MM.1S (cell line): ENCODE data around the gene FASTKD3.

ENCODE experiments used
- DNase-seq: peaks from one replicate; pipeline ENCODE4 v3.0.0-alpha.2; 2015
- H2AFZ ChIP-seq: fragments of 300-600 bp; sonication (generic); 2 replicates; pipeline ENCODE4 v1.6.0; 2016; ENCODE audit warnings: antibody characterized with exemption, low read length
- H3F3A ChIP-seq: fragments of 300-600 bp; sonication (generic); 2 replicates; pipeline ENCODE4 v1.6.1; 2016; ENCODE audit warnings: mild to moderate bottlenecking, antibody characterized with exemption, low read length, moderate library complexity, mixed read lengths; ENCODE audit not compliant: insufficient read depth
- H3K27ac ChIP-seq: fragments of 300-600 bp; sonication (generic); 2 replicates; pipeline ENCODE4 v1.5.1; 2016; ENCODE audit warnings: mild to moderate bottlenecking, low read length
- H3K27me3 ChIP-seq: fragments of 300-600 bp; sonication (generic); replicated peaks from 2 replicates; pipeline ENCODE4 v1.6.0; 2016; ENCODE audit warnings: low read length; ENCODE audit not compliant: insufficient read depth
- H3K36me3 ChIP-seq: fragments of 300-600 bp; sonication (generic); replicated peaks from 2 replicates; pipeline ENCODE4 v1.6.1; 2016; ENCODE audit warnings: mild to moderate bottlenecking, low read length, mixed read lengths; ENCODE audit not compliant: insufficient read depth
- H3K4me1 ChIP-seq: fragments of 300-600 bp; sonication (generic); 2 replicates; pipeline ENCODE4 v1.6.1; 2016; ENCODE audit warnings: low read length, mixed read lengths
- H3K4me2 ChIP-seq: fragments of 300-600 bp; sonication (generic); 2 replicates; pipeline ENCODE4 v1.6.0; 2016; ENCODE audit warnings: low read depth, low read length
- H3K4me3 ChIP-seq: fragments of 300-600 bp; sonication (generic); 2 replicates; pipeline ENCODE4 v1.5.1; 2016; ENCODE audit warnings: low read length, mixed read lengths
- H3K79me2 ChIP-seq: fragments of 300-600 bp; sonication (generic); 2 replicates; pipeline ENCODE4 v1.6.1; 2016; ENCODE audit warnings: mixed run types, low read length, mixed read lengths
- H3K9ac ChIP-seq: fragments of 300-600 bp; sonication (generic); 2 replicates; pipeline ENCODE4 v1.6.1; 2016; ENCODE audit warnings: low read length, mixed read lengths
- H3K9me2 ChIP-seq: fragments of 300-600 bp; sonication (generic); replicated peaks from 2 replicates; pipeline ENCODE4 v1.6.1; 2016; ENCODE audit warnings: mild to moderate bottlenecking, low read length, mixed read lengths; ENCODE audit not compliant: insufficient read depth
- H3K9me3 ChIP-seq: fragments of 300-600 bp; sonication (generic); replicated peaks from 2 replicates; pipeline ENCODE4 v1.6.1; 2016; ENCODE audit warnings: mild to moderate bottlenecking, low read length, mixed read lengths; ENCODE audit not compliant: insufficient read depth
- H4K20me1 ChIP-seq: fragments of 300-600 bp; sonication (generic); 2 replicates; pipeline ENCODE4 v1.6.1; 2016; ENCODE audit warnings: mild to moderate bottlenecking, low read length, moderate library complexity, mixed read lengths; ENCODE audit not compliant: insufficient read depth
- EZH2 ChIP-seq: fragments of 300-600 bp; sonication (generic); optimal IDR thresholded peaks from 2 replicates; pipeline ENCODE3; 2017; ENCODE audit warnings: low read depth, mild to moderate bottlenecking, antibody characterized with exemption, low read length, mixed read lengths
- EZH2phosphoT487 ChIP-seq: fragments of 300-600 bp; sonication (generic); IDR thresholded peaks from 2 replicates; pipeline ENCODE4 v1.6.1; 2018; ENCODE audit warnings: antibody characterized with exemption, low read length
- TF ChIP-seq, protein P1 (sequence below): fragments of 300-600 bp; sonication (generic); IDR thresholded peaks from 2 replicates; pipeline ENCODE4 v1.5.1; 2016; ENCODE audit warnings: antibody characterized with exemption, low read length, mixed read lengths

The FASTKD3 gene

DNA sequence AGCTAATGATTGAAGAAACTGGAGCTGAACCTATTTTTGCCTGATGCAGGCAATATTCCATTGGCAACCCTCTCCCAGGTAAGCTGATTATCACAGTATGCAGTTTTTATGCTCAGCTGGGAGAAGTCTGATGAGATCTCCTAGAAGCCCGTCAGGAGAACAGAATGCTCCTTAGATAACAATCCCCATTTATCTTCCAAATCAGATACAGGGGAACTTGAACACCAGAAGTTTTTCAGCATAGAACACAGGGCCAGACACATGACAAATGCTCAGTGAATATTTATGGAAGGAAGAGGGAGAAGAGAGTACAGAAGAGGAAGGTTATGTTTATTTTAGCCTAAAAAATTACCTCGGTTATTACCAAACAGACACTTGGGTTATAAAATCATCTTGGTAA, 55.8 kb downstream of the FASTKD3 start:
- Histone ChIP-seq H3K4me1 (peaks cover 4% of the 10 kb centered on the region; the same call in 1 of the 2 replicates), H3K79me2 (no peaks in the 10 kb centered on the region), H3K4me2 (no peak overlapping the region), H3K9me2 (no peaks in the 10 kb centered on the region), H3K36me3 (no peaks in the 10 kb centered on the region), H3K27ac (no peak overlapping the region), H3K9me3 (no peaks in the 10 kb centered on the region), H3K27me3 (no peaks in the 10 kb centered on the region), H3K9ac (no peak overlapping the region), H2AFZ (no peak overlapping the region), H4K20me1 (no peaks in the 10 kb centered on the region), H3K4me3 (no peak overlapping the region), H3F3A (no peaks in the 10 kb centered on the region)
- no peak for TF ChIP-seq EZH2phosphoT487
- TF ChIP-seq EZH2 = no peak
- TF ChIP-seq, protein P1, sequence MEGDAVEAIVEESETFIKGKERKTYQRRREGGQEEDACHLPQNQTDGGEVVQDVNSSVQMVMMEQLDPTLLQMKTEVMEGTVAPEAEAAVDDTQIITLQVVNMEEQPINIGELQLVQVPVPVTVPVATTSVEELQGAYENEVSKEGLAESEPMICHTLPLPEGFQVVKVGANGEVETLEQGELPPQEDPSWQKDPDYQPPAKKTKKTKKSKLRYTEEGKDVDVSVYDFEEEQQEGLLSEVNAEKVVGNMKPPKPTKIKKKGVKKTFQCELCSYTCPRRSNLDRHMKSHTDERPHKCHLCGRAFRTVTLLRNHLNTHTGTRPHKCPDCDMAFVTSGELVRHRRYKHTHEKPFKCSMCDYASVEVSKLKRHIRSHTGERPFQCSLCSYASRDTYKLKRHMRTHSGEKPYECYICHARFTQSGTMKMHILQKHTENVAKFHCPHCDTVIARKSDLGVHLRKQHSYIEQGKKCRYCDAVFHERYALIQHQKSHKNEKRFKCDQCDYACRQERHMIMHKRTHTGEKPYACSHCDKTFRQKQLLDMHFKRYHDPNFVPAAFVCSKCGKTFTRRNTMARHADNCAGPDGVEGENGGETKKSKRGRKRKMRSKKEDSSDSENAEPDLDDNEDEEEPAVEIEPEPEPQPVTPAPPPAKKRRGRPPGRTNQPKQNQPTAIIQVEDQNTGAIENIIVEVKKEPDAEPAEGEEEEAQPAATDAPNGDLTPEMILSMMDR = no peak
- DNase-seq = no peak

GRCh38 chr5:7811715-7812114, 57.1 kb downstream of the FASTKD3 start:
- no peaks in the 10 kb centered on the region for H4K20me1 ChIP-seq
- H3F3A ChIP-seq = no peaks in the 10 kb centered on the region
- no peak for TF ChIP-seq EZH2phosphoT487
- TF ChIP-seq, protein P1 = no peak
- TF ChIP-seq EZH2 = no peak
- no peak overlapping the region for H3K27ac ChIP-seq
- peaks cover 4% of the 10 kb centered on the region; the same call in 1 of the 2 replicates for H3K4me1 ChIP-seq
- H3K27me3 ChIP-seq = no peaks in the 10 kb centered on the region
- no peak for DNase-seq
- peak overlapping the region; percentile 15 for H2AFZ ChIP-seq
- no peaks in the 10 kb centered on the region for H3K79me2 ChIP-seq
- no peaks in the 10 kb centered on the region for H3K9me3 ChIP-seq
- H3K4me2 ChIP-seq = peak overlapping the region; percentile 38; the same call in 1 of the 2 replicates
- H3K36me3 ChIP-seq = no peaks in the 10 kb centered on the region
- H3K9me2 ChIP-seq = no peaks in the 10 kb centered on the region
- no peak overlapping the region for H3K4me3 ChIP-seq
- no peak overlapping the region for H3K9ac ChIP-seq
